HepG2 (cell line): ENCODE measurements around the gene ABCB6. TPM values are rescaled to one million over a fixed set of nuclear protein-coding genes. Genes with fewer than 3 reads are reported as not detected.

ENCODE experiments used
- MNT ChIP-seq: fragments of 450-650 bp; IDR thresholded peaks from 2 replicates; pipeline ENCODE4 v1.6.1; 2016
- SAFB2 ChIP-seq: sonication (generic); formaldehyde crosslinking; IDR thresholded peaks from 2 replicates; pipeline ENCODE4 v1.5.1; 2020; ENCODE audit warnings: missing genetic modification reagents, low read depth, mild to moderate bottlenecking, borderline replicate concordance
- ZFP41 ChIP-seq: sonication (generic); formaldehyde crosslinking; IDR thresholded peaks from 2 replicates; pipeline ENCODE4 v1.4.0; 2020; ENCODE audit warnings: mild to moderate bottlenecking, missing genetic modification reagents, borderline replicate concordance
- ZNF276 ChIP-seq: sonication (generic); formaldehyde crosslinking; IDR thresholded peaks from 2 replicates; pipeline ENCODE4 v1.4.0; 2020; ENCODE audit warnings: mild to moderate bottlenecking, low read depth, missing genetic modification reagents
- ZNF318 ChIP-seq: sonication (generic); formaldehyde crosslinking; IDR thresholded peaks from 2 replicates; pipeline ENCODE4 v1.4.0; 2020; ENCODE audit warnings: mild to moderate bottlenecking, missing genetic modification reagents
- ZNF615 ChIP-seq: sonication (generic); formaldehyde crosslinking; IDR thresholded peaks from 2 replicates; pipeline ENCODE4 v1.5.0; 2020; ENCODE audit warnings: mild to moderate bottlenecking, missing genetic modification reagents, borderline replicate concordance
- ZNF646 ChIP-seq: sonication (generic); formaldehyde crosslinking; IDR thresholded peaks from 2 replicates; pipeline ENCODE4 v1.9.0; 2021; ENCODE audit warnings: mild to moderate bottlenecking, missing genetic modification reagents
- ZNF709 ChIP-seq: sonication (generic); formaldehyde crosslinking; IDR thresholded peaks from 2 replicates; pipeline ENCODE4 v1.5.0; 2020; ENCODE audit warnings: mild to moderate bottlenecking, missing genetic modification reagents
- ZNF746 ChIP-seq: sonication (generic); formaldehyde crosslinking; IDR thresholded peaks from 2 replicates; pipeline ENCODE4 v1.8.0; 2022; ENCODE audit warnings: mild to moderate bottlenecking, missing genetic modification reagents
- polyA plus RNA-seq, 8 experiments: library from polyadenylated mRNA; depleted of rRNA in 3 of 8; stranded (reverse) in 7 of 8; unstranded in 1 of 8; fragments of >200 nt; fragmentation: Illumina TruSeq in 4 of 8; extraction: Trizol in 4 of 8; gene quantifications; 2 replicates each; pipeline versions ENCODE4 v1.2.1 to v1.2.3, GENCODE V29; 2011 to 2016; ENCODE audit warnings: low read depth in 4 of 8, missing spikeins in 1 of 8, mixed read lengths in 1 of 8; ENCODE audit not compliant: insufficient read depth in 1 of 8
- total RNA-seq, 5 experiments: library from RNA; depleted of rRNA; stranded (reverse); fragments of >200 nt; fragmentation: Illumina TruSeq; extraction: Trizol; gene quantifications; 2 replicates each; pipeline ENCODE4 v1.2.3, GENCODE V29; 2016; ENCODE audit warnings: low read depth in 1 of 5

Gene ABCB6
- total and polyA plus RNA-seq, 2 of the 13 experiments (the other 11 are each of a cell fraction or from before 2014, with no cell fraction given), result 91.1 to 137 TPM

- TF ChIP-seq ZNF318, result peak; percentile 94; the same call in 1 of the 2 replicates
- TF ChIP-seq SAFB2, result peak; percentile 93; the same call in 1 of the 2 replicates
- TF ChIP-seq ZNF746 (CRISPR knock-in tag), result peak; percentile 89
- peak; percentile 93; the same call in 1 of the 2 replicates for TF ChIP-seq ZNF276 (CRISPR knock-in tag)
- no peak; the same call in 1 of the 2 replicates for TF ChIP-seq ZFP41 (CRISPR knock-in tag)
- TF ChIP-seq ZNF709 (CRISPR knock-in tag), result peak; percentile 89
- no peak for TF ChIP-seq ZNF615 (CRISPR knock-in tag)
- no peak for TF ChIP-seq MNT
- no peak for TF ChIP-seq ZNF646 (CRISPR knock-in tag)
These were observed 41.8 kb downstream of the ABCB6 start, which contains the start of gene CNPPD1 (continued) for GRCh38 chr2:219176818-219177551.
